Sigmoid colon (tissue), 7 donors: Measurements from ENCODE around the gene DZIP1. TPM values are rescaled to one million over a fixed set of nuclear protein-coding genes. Genes with fewer than 3 reads are reported as not detected.

ENCODE experiments used
- DNase-seq: peaks from one replicate; pipeline ENCODE4 v3.0.0-alpha.2; 2019
- H3K27ac ChIP-seq, 4 donors: fragments of 200-600 bp; sonication (generic); one replicate each; pipeline ENCODE4 v1.5.1; 2016 to 2019; ENCODE audit warnings: mild to moderate bottlenecking in 1 of 4
- H3K27me3 ChIP-seq, 3 donors: fragments of 200-600 bp; sonication (generic); one replicate each; pipeline ENCODE4 v1.5.1; 2019; ENCODE audit warnings: mild to moderate bottlenecking in 1 of 3
- H3K36me3 ChIP-seq, 4 donors: fragments of 200-600 bp; sonication (generic); one replicate each; pipeline ENCODE4 v1.5.1; 2016 to 2019
- H3K4me1 ChIP-seq, 4 donors: fragments of 200-600 bp; sonication (generic); one replicate each; pipeline ENCODE4 v1.5.1; 2017 to 2019
- H3K4me3 ChIP-seq, 4 donors: fragments of 200-600 bp; sonication (generic); one replicate each; pipeline ENCODE4 v1.5.1; 2017 to 2019; ENCODE audit warnings: mild to moderate bottlenecking in 2 of 4, moderate library complexity in 1 of 4
- H3K9me3 ChIP-seq, 4 donors: fragments of 200-600 bp in 3 of 4; sonication (generic) in 3 of 4; one replicate each; pipeline versions ENCODE4 v1.5.1 to v1.6.1; 2013 to 2019
- CTCF ChIP-seq, 4 experiments: fragments of 450-650 bp in 3 of 4; fragments of 200-600 bp in 1 of 4; IDR thresholded peaks; one replicate each; pipeline ENCODE4 v1.5.1; 2016 to 2019; ENCODE audit warnings: antibody characterized with exemption in 4 of 4, mild to moderate bottlenecking in 3 of 4, moderate library complexity in 2 of 4
- EP300 ChIP-seq, 4 donors: sonication (generic); formaldehyde crosslinking; IDR thresholded peaks; one replicate each; pipeline ENCODE4 v1.6.1; 2017; ENCODE audit warnings: antibody characterized with exemption in 4 of 4
- POLR2A ChIP-seq, 2 donors: fragments of 450-650 bp; IDR thresholded peaks; one replicate each; pipeline ENCODE4 v1.6.1; 2016; ENCODE audit warnings: antibody characterized with exemption in 2 of 2, mild to moderate bottlenecking in 2 of 2, moderate library complexity in 2 of 2
- POLR2AphosphoS5 ChIP-seq, 4 donors: sonication (generic); formaldehyde crosslinking; IDR thresholded peaks; one replicate each; pipeline ENCODE4 v1.6.1; 2017; ENCODE audit warnings: antibody characterized with exemption in 4 of 4
- WGBS, 2 donors: extraction: QIAGEN DNeasy Blood & Tissue Kit; methylation state at CpG; one replicate each; pipeline ENCODE4 v1.1.7; 2013; 5-methylcytosine and 5-hydroxymethylcytosine counted together
- intact Hi-C: fragments of 100-400 bp; cut with DNase I; formaldehyde crosslinking; loops from one replicate; pipeline ENCODE4 v1.15.1; 2023
- polyA plus RNA-seq, 3 donors: library from polyadenylated mRNA; stranded (reverse); fragments of 200-250 nt; gene quantifications; one replicate each; pipeline ENCODE4 v1.2.3, GENCODE V29; 2013
- total RNA-seq, 4 donors: library from RNA; depleted of rRNA; stranded (reverse); fragments of >200 nt; gene quantifications; one replicate each; pipeline ENCODE4 v1.1.0, GENCODE V29; 2016
- donor health status: healthy with polysubstance abuse.
- donor health status: Bipolar disorder and iron deficiency.
- donor health status: healthy.

Gene DZIP1
- total and polyA plus RNA-seq, 7 donors, result 1.8 to 41.8 (median 17.5) TPM

GRCh38 chr13:95643571-95643935, 953 bp downstream of the DZIP1 start:
- peaks cover 0 to 4% (median 3%) of the 10 kb centered on the region in 3 donors for H3K27me3 ChIP-seq
- peak overlapping the region; percentile 57 to 80 (median 64) for H3K4me3 ChIP-seq
- H3K27ac ChIP-seq, result peak overlapping the region; percentile 73 to 88 (median 84)
- intact Hi-C loops, result no loop called here
- WGBS, 2 donors, result 20 to 27% methylated on average over 16 of the region's 16 CpGs
- no peaks in the 10 kb centered on the region for H3K9me3 ChIP-seq
- no peaks in the 10 kb centered on the region for H3K36me3 ChIP-seq
- no peak for DNase-seq
- TF ChIP-seq EP300 (IDR thresholded peaks at IDR 0.05) (no peak), CTCF (IDR thresholded peaks at IDR 0.05) (no peak), POLR2A (IDR thresholded peaks at IDR 0.05) (no peak), POLR2AphosphoS5 (IDR thresholded peaks at IDR 0.05) (no peak)
- H3K4me1 ChIP-seq, result peaks cover 0 to 38% (median 23%) of the 10 kb centered on the region in 4 donors

- peak overlapping the region; percentile 73 to 88 (median 84) for H3K27ac ChIP-seq
- H3K27me3 ChIP-seq, result peaks cover 0 to 4% (median 3%) of the 10 kb centered on the region in 3 donors
- no peak for TF ChIP-seq POLR2AphosphoS5 (IDR thresholded peaks at IDR 0.05)
- no peak for TF ChIP-seq CTCF (IDR thresholded peaks at IDR 0.05)
- no peak for TF ChIP-seq EP300 (IDR thresholded peaks at IDR 0.05)
- no peak for TF ChIP-seq POLR2A (IDR thresholded peaks at IDR 0.05)
These were observed 1.5 kb downstream of the DZIP1 start for GRCh38 chr13:95642999-95643398.

GRCh38 chr13:95642028-95642621, 2.4 kb downstream of the DZIP1 start:
- Histone ChIP-seq H3K4me3 (peak overlapping the region; percentile 35 to 80 (median 55)), H3K9me3 (no peaks in the 10 kb centered on the region), H3K27me3 (peaks cover 0 to 4% (median 3%) of the 10 kb centered on the region in 3 donors), H3K36me3 (no peaks in the 10 kb centered on the region), H3K4me1 (peaks cover 0 to 38% (median 23%) of the 10 kb centered on the region in 4 donors), H3K27ac (peak overlapping the region; percentile 32 to 64 (median 54))
- TF ChIP-seq CTCF (IDR thresholded peaks at IDR 0.05) (no peak), EP300 (IDR thresholded peaks at IDR 0.05) (no peak), POLR2AphosphoS5 (IDR thresholded peaks at IDR 0.05) (no peak)
- WGBS, 2 donors, result 3 to 12% methylated on average over 35 of the region's 35 CpGs
- intact Hi-C loops, result loop anchor here (1.0 kb wide), 1 partner anchor 36 kb away; no protein-coding TSS in a partner anchor
- peak; percentile 77 for DNase-seq

More at GRCh38 chr13:95642999-95643398, 1.5 kb downstream of the DZIP1 start:
- no peaks in the 10 kb centered on the region for H3K9me3 ChIP-seq
- DNase-seq, result no peak
- no peaks in the 10 kb centered on the region for H3K36me3 ChIP-seq
- intact Hi-C loops, result loop anchor here (1.0 kb wide), 1 partner anchor 35 kb away; no protein-coding TSS in a partner anchor
- WGBS, 2 donors, result 52 to 69% methylated on average over 3 of the region's 3 CpGs
- H3K4me3 ChIP-seq, result peak overlapping the region in 2 of 4 donors; percentile 64 to 80
- H3K4me1 ChIP-seq, result peaks cover 0 to 38% (median 23%) of the 10 kb centered on the region in 4 donors

- TF ChIP-seq POLR2AphosphoS5 (IDR thresholded peaks at IDR 0.05) (no peak), EP300 (IDR thresholded peaks at IDR 0.05) (no peak), CTCF (IDR thresholded peaks at IDR 0.05) (no peak), POLR2A (IDR thresholded peaks at IDR 0.05) (no peak)
- Histone ChIP-seq H3K9me3 (no peaks in the 10 kb centered on the region), H3K4me3 (peak overlapping the region; percentile 35 to 80 (median 55)), H3K27me3 (peaks cover 0 to 4% (median 3%) of the 10 kb centered on the region in 3 donors), H3K27ac (peak overlapping the region; percentile 32 to 64 (median 54)), H3K4me1 (peaks cover 0 to 38% (median 23%) of the 10 kb centered on the region in 4 donors), H3K36me3 (peaks cover 0 to 4% (median 0%) of the 10 kb centered on the region in 4 donors)
- peak; percentile 76 for DNase-seq
- 9 to 33% methylated on average over 58 of the region's 58 CpGs for WGBS, 2 donors
- intact Hi-C loops, result loop anchor here (1.0 kb wide), 1 partner anchor 37 kb away; no protein-coding TSS in a partner anchor
These were observed 3.0 kb downstream of the DZIP1 start for GRCh38 chr13:95641291-95642027.
